ENCODE data around the gene KRT5. TPM values are rescaled to one million over a fixed set of nuclear protein-coding genes. Genes with fewer than 3 reads are reported as not detected.

KRT5 gene
- polyA plus RNA-seq, 3 donors, result 0.99 to 12.1 (median 1.8) TPM

DNA sequence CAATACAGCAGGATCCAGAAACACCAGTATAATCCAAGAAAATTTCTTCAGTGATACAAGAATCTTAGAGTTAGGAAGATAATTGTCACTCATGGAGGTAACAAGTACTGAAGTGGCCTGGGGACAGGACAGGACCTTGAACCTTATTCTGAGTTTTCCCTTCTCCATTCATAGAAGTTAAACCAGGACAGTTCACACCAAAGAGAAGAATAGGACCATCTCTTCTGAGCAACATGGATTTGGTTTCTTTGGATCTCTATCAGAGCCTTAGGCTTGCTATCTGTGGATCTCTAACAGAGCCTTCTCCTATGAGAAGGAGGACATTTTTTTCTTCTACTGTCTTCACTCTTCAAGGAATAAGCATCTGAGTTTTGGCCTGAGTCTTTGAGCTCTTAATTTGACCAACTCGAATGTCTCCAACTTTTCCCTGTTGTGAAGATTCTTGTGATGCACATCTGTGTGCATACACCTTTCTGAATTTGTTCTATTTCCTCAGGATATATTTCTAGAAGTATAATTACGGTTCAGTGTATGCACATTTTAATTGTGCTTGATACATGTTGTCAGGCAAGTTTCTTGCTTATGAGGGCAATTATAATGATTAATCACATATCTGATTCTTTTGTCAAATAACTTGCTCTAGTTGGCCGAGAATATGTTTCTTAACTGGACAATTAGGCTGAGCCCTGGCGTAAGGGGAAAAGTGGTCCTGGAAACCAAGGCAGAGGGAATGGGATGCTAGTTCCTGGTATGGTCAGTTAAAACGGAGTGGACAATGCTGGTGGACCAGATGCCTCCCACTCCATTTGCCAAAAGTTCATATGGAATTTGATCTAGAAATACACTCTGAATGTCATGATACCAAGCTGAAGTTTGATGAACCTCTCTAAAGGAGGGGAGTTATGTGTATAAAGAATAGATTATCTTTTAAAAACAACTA lies 33.8 kb downstream of the KRT5 start:
- WGBS, 3 donors, result 65 to 90% (median 88%) methylated on average over 5 of the region's 5 CpGs
- H3K27ac ChIP-seq (ENCODE audit: low read depth, low read length), result no peak overlapping the region

DNA sequence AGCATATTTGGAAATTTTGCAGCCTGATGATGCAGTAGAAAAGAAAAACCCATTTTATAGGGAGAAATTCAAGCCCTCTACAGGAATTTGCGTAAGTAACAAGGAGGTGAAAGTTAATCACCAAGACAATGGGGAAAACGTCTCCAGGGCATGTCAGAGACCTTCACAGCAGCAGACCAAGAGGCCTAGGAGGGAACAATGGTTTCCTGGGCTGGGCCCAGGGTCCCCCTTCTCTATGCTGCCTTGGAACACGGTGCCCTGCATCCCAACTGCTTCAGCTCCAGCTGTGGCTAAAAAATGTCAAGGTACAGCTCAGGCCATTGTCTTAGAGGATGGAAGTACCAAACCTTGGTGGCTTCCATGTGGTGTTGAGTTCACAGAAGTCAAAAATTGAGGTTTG lies 40.1 kb downstream of the KRT5 start:
- 61 to 67% (median 66%) methylated on average over 3 of the region's 3 CpGs for WGBS, 3 donors
- no peak overlapping the region for H3K27ac ChIP-seq (ENCODE audit: low read depth, low read length)

DNA sequence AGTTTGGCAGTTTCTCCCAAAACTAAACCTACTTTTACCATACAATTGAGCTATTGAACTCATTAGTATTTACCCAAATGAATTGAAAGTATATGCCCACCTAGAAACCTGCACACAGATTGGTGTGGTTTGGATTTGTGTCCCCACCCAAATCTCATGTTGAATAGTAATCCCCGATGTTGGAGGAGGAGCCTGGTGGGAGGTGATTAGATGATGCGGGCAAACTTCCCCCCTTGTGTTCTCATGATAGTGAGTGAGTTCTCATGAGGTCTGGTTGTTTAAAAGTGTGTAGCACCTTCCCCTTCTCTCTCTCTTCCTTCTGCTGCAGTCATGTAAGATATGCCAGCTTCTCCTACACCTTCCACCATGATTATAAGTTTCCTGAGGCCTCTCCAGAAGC lies 42.5 kb downstream of the KRT5 start:
- 44 to 81% (median 74%) methylated on average over 2 of the region's 2 CpGs for WGBS, 3 donors
- H3K27ac ChIP-seq (ENCODE audit: low read depth, low read length), result no peak overlapping the region

DNA sequence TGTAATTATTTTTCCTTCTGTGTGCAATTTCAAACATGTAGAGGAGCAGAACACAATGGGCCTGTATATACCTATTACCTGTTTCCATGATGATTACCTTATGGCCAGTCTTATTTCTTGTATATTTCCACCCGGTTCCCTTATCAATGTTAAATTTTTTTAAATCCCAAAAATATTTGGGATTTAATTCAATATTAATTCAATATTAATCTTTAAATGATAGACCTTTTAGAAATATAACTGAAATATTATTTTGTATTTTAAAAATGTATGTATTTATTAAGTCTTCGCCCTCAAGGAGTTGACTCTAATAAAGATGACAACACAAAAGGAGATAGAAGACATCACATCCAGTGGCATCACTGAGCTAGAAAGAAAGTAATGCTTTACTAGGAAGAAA lies 46.0 kb downstream of the KRT5 start:
- 88 to 92% (median 91%) methylated on average over 2 of the region's 2 CpGs for WGBS, 3 donors
- H3K27ac ChIP-seq (ENCODE audit: low read depth, low read length), result no peak overlapping the region

DNA sequence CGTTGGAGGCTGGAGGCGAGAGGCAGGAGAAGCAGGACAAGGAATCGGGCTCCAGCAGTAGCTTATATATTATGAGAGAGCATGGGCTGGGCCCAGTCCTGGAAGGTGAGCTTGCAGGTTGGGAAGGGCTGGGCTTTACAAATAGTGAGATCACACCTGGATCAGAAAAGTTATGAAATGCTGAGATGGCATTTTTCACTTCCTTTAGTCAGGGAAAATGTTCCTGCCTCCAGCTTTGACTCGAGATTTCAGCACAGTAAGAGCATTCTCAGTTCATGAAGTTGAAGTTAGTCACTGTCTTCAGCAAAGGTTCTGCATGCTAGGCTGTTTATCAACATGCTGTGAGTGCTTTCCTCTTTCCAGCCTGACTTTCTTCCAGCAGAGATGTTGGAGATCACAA lies 46.4 kb downstream of the KRT5 start, which contains the start of gene KRT6C:
KRT6C (minus strand) TSS at position 38 of the 400 bp plus-strand sequence. CDS start 68 bp downstream, outside the sequence.
- 63 to 81% (median 70%) methylated on average over 4 of the region's 4 CpGs for WGBS, 3 donors
- no peak within 1 kb of the TSS for H3K27ac ChIP-seq (ENCODE audit: low read depth, low read length)

DNA sequence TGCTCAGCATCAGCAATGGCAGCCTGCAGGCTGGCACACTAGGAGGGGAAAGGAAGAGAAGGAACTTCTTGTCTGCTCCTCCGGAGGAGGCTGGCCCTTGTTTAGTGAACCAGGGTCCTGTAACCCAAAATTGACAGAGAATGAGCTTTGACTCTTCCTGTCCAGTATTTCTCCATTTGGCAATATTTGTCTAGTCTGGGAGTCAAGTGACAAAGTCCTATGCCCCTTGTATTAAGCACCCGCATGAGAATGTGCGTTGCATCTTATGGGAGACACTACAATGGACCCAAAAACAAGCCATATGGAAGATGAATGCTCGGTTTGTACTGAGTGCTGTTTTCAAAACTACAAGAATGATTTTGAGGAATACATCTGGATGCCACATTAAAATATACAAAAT lies 50.3 kb downstream of the KRT5 start:
- no peak overlapping the region for H3K27ac ChIP-seq (ENCODE audit: low read depth, low read length)
- WGBS, 3 donors, result 70 to 80% (median 77%) methylated on average over 4 of the region's 4 CpGs

DNA sequence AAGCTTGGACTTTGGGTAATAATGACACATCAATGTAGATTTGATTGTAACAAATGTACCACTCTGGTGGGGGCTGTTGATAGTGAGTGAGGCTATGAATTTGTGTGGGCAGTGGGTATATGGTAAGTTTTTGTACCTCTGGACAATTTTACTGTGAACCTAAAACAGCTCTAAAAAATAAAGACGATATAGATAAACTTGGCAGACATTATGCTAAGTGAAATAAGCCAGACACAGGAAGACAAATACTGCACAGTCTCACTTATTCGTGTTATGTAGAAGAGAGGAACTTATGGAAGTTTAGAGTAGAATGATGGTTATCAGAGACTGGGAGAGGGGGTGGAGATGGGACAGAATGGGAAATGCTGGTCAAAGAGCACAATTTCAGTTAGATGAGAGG lies 55.3 kb downstream of the KRT5 start:
- 32 to 51% (median 34%) methylated on average over 2 of the region's 2 CpGs for WGBS, 3 donors
- H3K27ac ChIP-seq (ENCODE audit: low read depth, low read length), result no peak overlapping the region

Other genes with a start within 250 kb of the KRT5 start
- 1 to 10 TPM in 1 of 3 donors, not detected in 2; 1.2 TPM for gene KRT86, start 245.7 kb downstream of the KRT5 start, polyA plus RNA-seq
- gene KRT81, start 228.9 kb downstream of the KRT5 start, polyA plus RNA-seq, result under 1 TPM in 2 of 3 donors, not detected in 1; 0.04 to 0.34 TPM
- not detected for gene KRT83, start 199.0 kb downstream of the KRT5 start, polyA plus RNA-seq
- not detected for gene KRT85, start 152.9 kb downstream of the KRT5 start, polyA plus RNA-seq
- not detected for gene KRT84, start 134.7 kb downstream of the KRT5 start, polyA plus RNA-seq
- not detected for gene KRT82, start 114.1 kb downstream of the KRT5 start, polyA plus RNA-seq
- gene KRT75, start 86.0 kb downstream of the KRT5 start, polyA plus RNA-seq, result under 1 TPM in 1 of 3 donors, not detected in 2; 0.11 TPM
- gene KRT6B, start 68.2 kb downstream of the KRT5 start, polyA plus RNA-seq, result under 1 TPM in 2 of 3 donors, not detected in 1; 0.05 to 0.85 TPM
- gene KRT6C, start 46.6 kb downstream of the KRT5 start, polyA plus RNA-seq, result under 1 TPM in 1 of 3 donors, not detected in 2; 0.56 TPM
- 1 to 10 TPM in 1 of 3 donors, under 1 TPM in 1, not detected in 1; 0.43 to 9.1 TPM for gene KRT6A, start 27.1 kb downstream of the KRT5 start, polyA plus RNA-seq
- not detected for gene KRT71, start 32.8 kb upstream of the KRT5 start, polyA plus RNA-seq
- gene KRT74, start 53.4 kb upstream of the KRT5 start, polyA plus RNA-seq, result not detected
- gene KRT72, start 81.1 kb upstream of the KRT5 start, polyA plus RNA-seq, result under 1 TPM; 0.13 to 0.34 (median 0.21) TPM
- under 1 TPM in 2 of 3 donors, not detected in 1; 0.07 to 0.09 TPM for gene KRT73, start 98.2 kb upstream of the KRT5 start, polyA plus RNA-seq
- not detected for gene KRT2, start 131.8 kb upstream of the KRT5 start, polyA plus RNA-seq
- gene KRT1, start 160.0 kb upstream of the KRT5 start, polyA plus RNA-seq, result not detected
- gene KRT77, start 183.1 kb upstream of the KRT5 start, polyA plus RNA-seq, result under 1 TPM in 2 of 3 donors, not detected in 1; 0.01 to 0.08 TPM

All from adipose tissue (tissue), 3 donors.